Keratinocyte (primary cell): ENCODE results near the gene ELF5. TPM values are rescaled to one million over a fixed set of nuclear protein-coding genes. Genes with fewer than 3 reads are reported as not detected.

Source experiments
- DNase-seq: peaks from one replicate; pipeline ENCODE4 v3.0.0-alpha.2; 2011; ENCODE audit warnings: low read depth, missing footprints, low spot score
- FAIRE-seq: peaks from 2 replicates; lab custom pipeline; 2011; peaks lifted over from hg19 to GRCh38; lab: Jason Lieb, UNC
- H2AFZ ChIP-seq: 2 replicates; pipeline ENCODE4 v1.6.0; 2012; ENCODE audit warnings: low read length, control low read depth, inconsistent platforms; ENCODE audit not compliant: control insufficient read depth
- H3K27ac ChIP-seq: 2 replicates; pipeline ENCODE4 v1.5.1; 2011; ENCODE audit warnings: low read length; ENCODE audit not compliant: control insufficient read depth, insufficient read depth
- H3K27me3 ChIP-seq: 3 replicates; pipeline ENCODE4 v1.6.0; 2011; ENCODE audit warnings: low read length; ENCODE audit not compliant: control insufficient read depth, insufficient read depth; ENCODE audit errors: extremely low read depth
- H3K36me3 ChIP-seq, 2 experiments: 2 replicates in 1 of 2; 3 replicates in 1 of 2; pipeline ENCODE4 v1.5.1; 2011; ENCODE audit warnings: low read length in 2 of 2, mild to moderate bottlenecking in 1 of 2; ENCODE audit not compliant: control insufficient read depth in 2 of 2, insufficient read depth in 2 of 2; ENCODE audit errors: extremely low read depth in 1 of 2
- H3K4me1 ChIP-seq: 3 replicates; pipeline ENCODE4 v1.5.1; 2011; ENCODE audit warnings: low read length; ENCODE audit not compliant: control insufficient read depth, insufficient read depth; ENCODE audit errors: extremely low read depth
- H3K4me2 ChIP-seq: 3 replicates; pipeline ENCODE4 v1.6.0; 2011; ENCODE audit warnings: low read depth, low read length; ENCODE audit not compliant: control insufficient read depth, insufficient read depth; ENCODE audit errors: extremely low read depth
- H3K4me3 ChIP-seq, 3 experiments: fragments of 200-600 bp in 1 of 3; sonication (generic) in 1 of 3; 2 replicates in 2 of 3; 3 replicates in 1 of 3; pipeline ENCODE4 v1.5.1; 2011 to 2016; ENCODE audit warnings: low read length in 3 of 3, mild to moderate bottlenecking in 3 of 3, control low read depth in 2 of 3, inconsistent platforms in 1 of 3, low read depth in 1 of 3, mixed read lengths in 1 of 3, mixed run types in 1 of 3, moderate library complexity in 1 of 3; ENCODE audit not compliant: control insufficient read depth in 2 of 3, insufficient read depth in 2 of 3; ENCODE audit errors: extremely low read depth in 1 of 3
- H3K79me2 ChIP-seq: 2 replicates; pipeline ENCODE4 v1.6.0; 2012; ENCODE audit warnings: low read length; ENCODE audit not compliant: control insufficient read depth, insufficient read depth
- H3K9ac ChIP-seq: 3 replicates; pipeline ENCODE4 v1.6.0; 2011; ENCODE audit warnings: low read length; ENCODE audit not compliant: control insufficient read depth, insufficient read depth; ENCODE audit errors: extremely low read depth
- H3K9me1 ChIP-seq: 3 replicates; pipeline ENCODE4 v1.6.0; 2011; ENCODE audit warnings: low read length; ENCODE audit not compliant: control insufficient read depth, insufficient read depth; ENCODE audit errors: extremely low read depth
- H3K9me3 ChIP-seq: 2 replicates; pipeline ENCODE4 v1.5.1; 2012; ENCODE audit warnings: low read depth, low read length; ENCODE audit not compliant: control insufficient read depth
- H4K20me1 ChIP-seq: 3 replicates; pipeline ENCODE4 v1.6.0; 2011; ENCODE audit warnings: low read length; ENCODE audit not compliant: control insufficient read depth, insufficient read depth; ENCODE audit errors: extremely low read depth
- EZH2 ChIP-seq: IDR thresholded peaks from one replicate; pipeline ENCODE4 v1.6.1; 2012; ENCODE audit warnings: inconsistent platforms, mild to moderate bottlenecking, low read length, moderate library complexity
- dilution Hi-C: fragments of 300-500 bp; cut with MboI; formaldehyde crosslinking; loops from one replicate; pipeline ENCODE4 v1.7.0; 2020; ENCODE audit warnings: low sequenced_read_pairs; ENCODE audit not compliant: extremely low pct_ligation_motif_present
- polyA plus RNA-seq, 5 experiments: library from polyadenylated mRNA; depleted of rRNA in 3 of 5; stranded (reverse) in 3 of 5; stranded (forward) in 1 of 5; unstranded in 1 of 5; fragments of >200 nt; gene quantifications; 1 replicate in 1 of 5; 2 replicates in 3 of 5; 3 replicates in 1 of 5; pipeline versions ENCODE4 v1.2.1 to v1.2.3, GENCODE V29; 2011 to 2012; ENCODE audit warnings: missing spikeins in 2 of 5, low read depth in 1 of 5, low replicate concordance in 1 of 5
- TF ChIP-seq, protein P1 (sequence below), 3 experiments: IDR thresholded peaks in 1 of 3; conservative IDR thresholded peaks in 1 of 3; optimal IDR thresholded peaks in 1 of 3; 2 replicates in 2 of 3; 3 replicates in 1 of 3; pipeline versions ENCODE3 to v1.5.1; 2011; ENCODE audit warnings: low read length in 3 of 3, mild to moderate bottlenecking in 3 of 3, moderate library complexity in 2 of 3, control low read depth in 1 of 3, inconsistent platforms in 1 of 3; ENCODE audit not compliant: insufficient read depth in 2 of 3; ENCODE audit errors: extremely low read depth in 1 of 3

ELF5 gene
- polyA plus RNA-seq, 1 donor (not counting 4 experiments of a cell fraction or from before 2014, with no cell fraction given) = not detected

- Histone ChIP-seq H3K79me2 (no peaks in the 10 kb centered on the region), H3K9me1 (no peaks in the 10 kb centered on the region), H3K27me3 (peaks cover 8% of the 10 kb centered on the region), H3K9me3 (no peaks in the 10 kb centered on the region), H3K9ac (no peak overlapping the region), H3K4me2 (no peak overlapping the region), H3K27ac (no peak overlapping the region), H3K36me3 (no peaks in the 10 kb centered on the region), H3K4me3 (no peak overlapping the region), H2AFZ (no peak overlapping the region), H3K4me1 (no peaks in the 10 kb centered on the region), H4K20me1 (no peaks in the 10 kb centered on the region)
- no peak for DNase-seq
- dilution Hi-C loops = no loop called here
- no peak for TF ChIP-seq EZH2
- TF ChIP-seq, protein P1, sequence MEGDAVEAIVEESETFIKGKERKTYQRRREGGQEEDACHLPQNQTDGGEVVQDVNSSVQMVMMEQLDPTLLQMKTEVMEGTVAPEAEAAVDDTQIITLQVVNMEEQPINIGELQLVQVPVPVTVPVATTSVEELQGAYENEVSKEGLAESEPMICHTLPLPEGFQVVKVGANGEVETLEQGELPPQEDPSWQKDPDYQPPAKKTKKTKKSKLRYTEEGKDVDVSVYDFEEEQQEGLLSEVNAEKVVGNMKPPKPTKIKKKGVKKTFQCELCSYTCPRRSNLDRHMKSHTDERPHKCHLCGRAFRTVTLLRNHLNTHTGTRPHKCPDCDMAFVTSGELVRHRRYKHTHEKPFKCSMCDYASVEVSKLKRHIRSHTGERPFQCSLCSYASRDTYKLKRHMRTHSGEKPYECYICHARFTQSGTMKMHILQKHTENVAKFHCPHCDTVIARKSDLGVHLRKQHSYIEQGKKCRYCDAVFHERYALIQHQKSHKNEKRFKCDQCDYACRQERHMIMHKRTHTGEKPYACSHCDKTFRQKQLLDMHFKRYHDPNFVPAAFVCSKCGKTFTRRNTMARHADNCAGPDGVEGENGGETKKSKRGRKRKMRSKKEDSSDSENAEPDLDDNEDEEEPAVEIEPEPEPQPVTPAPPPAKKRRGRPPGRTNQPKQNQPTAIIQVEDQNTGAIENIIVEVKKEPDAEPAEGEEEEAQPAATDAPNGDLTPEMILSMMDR (optimal IDR thresholded peaks at IDR 0.05 in 1 of 3, IDR thresholded peaks at IDR 0.05 in 1 of 3, conservative IDR thresholded peaks at IDR 0.05 in 1 of 3; ENCODE audit: extremely low read depth in 1 of 3, insufficient read depth in 2 of 3, low read length in 3 of 3) = no peak
- no peak for FAIRE-seq
Measured at GRCh38 chr11:34540870-34541269, 27.3 kb upstream of the ELF5 start.

- Histone ChIP-seq H3K27ac (no peak overlapping the region), H3K4me1 (no peaks in the 10 kb centered on the region), H3K36me3 (no peaks in the 10 kb centered on the region), H3K27me3 (peaks cover 8% of the 10 kb centered on the region), H3K9me1 (no peaks in the 10 kb centered on the region), H4K20me1 (no peaks in the 10 kb centered on the region), H3K4me3 (no peak overlapping the region), H3K79me2 (no peaks in the 10 kb centered on the region), H3K9me3 (no peaks in the 10 kb centered on the region), H2AFZ (no peak overlapping the region), H3K4me2 (no peak overlapping the region), H3K9ac (no peak overlapping the region)
- FAIRE-seq (no peak), DNase-seq (no peak)
- dilution Hi-C loops = no loop called here
- TF ChIP-seq, protein P1 (optimal IDR thresholded peaks at IDR 0.05 in 1 of 3, IDR thresholded peaks at IDR 0.05 in 1 of 3, conservative IDR thresholded peaks at IDR 0.05 in 1 of 3; ENCODE audit: extremely low read depth in 1 of 3, insufficient read depth in 2 of 3, low read length in 3 of 3) = no peak
- no peak for TF ChIP-seq EZH2
Measured at GRCh38 chr11:34537636-34538035, 24.0 kb upstream of the ELF5 start.
